ENCODE results near the gene PRKCH.

Gene PRKCH

GRCh38 chr14:61345151-61345482 lies 23.7 kb downstream of the PRKCH start:
- TF ChIP-seq CTCF (IDR thresholded peaks at IDR 0.05; ENCODE audit: low read depth, low read length, missing control alignments), result no peak
- no peak for DNase-seq (ENCODE audit: extremely low read depth, low read depth)
- H3K4me3 ChIP-seq (replicated peaks; ENCODE audit: low read depth, low read length), result no peak overlapping the region

GRCh38 chr14:61346221-61346620 lies 24.8 kb downstream of the PRKCH start:
- DNase-seq (ENCODE audit: extremely low read depth, low read depth), result no peak
- TF ChIP-seq CTCF (IDR thresholded peaks at IDR 0.05; ENCODE audit: low read depth, low read length, missing control alignments), result no peak
- no peak overlapping the region for H3K4me3 ChIP-seq (replicated peaks; ENCODE audit: low read depth, low read length)

- no peak for DNase-seq (ENCODE audit: extremely low read depth, low read depth)
- H3K4me3 ChIP-seq (replicated peaks; ENCODE audit: low read depth, low read length), result no peak overlapping the region
- no peak for TF ChIP-seq CTCF (IDR thresholded peaks at IDR 0.05; ENCODE audit: low read depth, low read length, missing control alignments)
These were observed 25.4 kb downstream of the PRKCH start for GRCh38 chr14:61346793-61347192.

- no peak overlapping the region for H3K4me3 ChIP-seq (replicated peaks; ENCODE audit: low read depth, low read length)
- no peak for TF ChIP-seq CTCF (IDR thresholded peaks at IDR 0.05; ENCODE audit: low read depth, low read length, missing control alignments)
- no peak for DNase-seq (ENCODE audit: extremely low read depth, low read depth)
These were observed 26.6 kb downstream of the PRKCH start for GRCh38 chr14:61347826-61348443.

GRCh38 chr14:61350427-61351270 lies 29.3 kb downstream of the PRKCH start:
- no peak for DNase-seq (ENCODE audit: extremely low read depth, low read depth)
- H3K4me3 ChIP-seq (replicated peaks; ENCODE audit: low read depth, low read length), result no peak overlapping the region
- no peak for TF ChIP-seq CTCF (IDR thresholded peaks at IDR 0.05; ENCODE audit: low read depth, low read length, missing control alignments)

GRCh38 chr14:61351477-61351876 lies 30.1 kb downstream of the PRKCH start:
- no peak overlapping the region for H3K4me3 ChIP-seq (replicated peaks; ENCODE audit: low read depth, low read length)
- no peak for TF ChIP-seq CTCF (IDR thresholded peaks at IDR 0.05; ENCODE audit: low read depth, low read length, missing control alignments)
- no peak for DNase-seq (ENCODE audit: extremely low read depth, low read depth)
